ENCODE data around the gene ORM1. TPM values are rescaled to one million over a fixed set of nuclear protein-coding genes. Genes with fewer than 3 reads are reported as not detected.

The ORM1 gene
- total and polyA plus RNA-seq, 10 of the 15 experiments (the other 5 are each of a cell fraction or from before 2014, with no cell fraction given): 4.4 TPM; not detected in 9

- ATAC-seq (no peak), DNase-seq (ENCODE audit: low read depth, low spot score) (no peak), FAIRE-seq (no peak)
- no peak overlapping the region for H3K9ac ChIP-seq (ENCODE audit: control insufficient read depth, insufficient read depth, low read length)
- intact Hi-C loops (cut with micrococcal nuclease; ENCODE audit: unreplicated experiment) (no loop called here), in situ Hi-C loops (cut with MboI) (loop anchor here (25.0 kb wide), 1 partner anchor 209 kb away; the partner anchor contains the start of genes AMBP and KIF12)
- H3K79me2 ChIP-seq (ENCODE audit: control insufficient read depth, insufficient read depth, low read length): no peaks in the 10 kb centered on the region
- ChIA-PET SMC1A (ENCODE audit: uncharacterized antibody, unreplicated experiment) (no interaction called here), CTCF (no interaction called here), POLR2A (no interaction called here), RAD21 (ENCODE audit: unreplicated experiment) (no interaction called here)
- H3K27me3 ChIP-seq (replicated peaks in 1 of 2; ENCODE audit: control insufficient read depth in 2 of 2, insufficient read depth in 2 of 2, low read length in 1 of 2): peaks cover 0 to 3% of the 10 kb centered on the region in 2 experiments; a peak in 1 of 4 replicates
- H4K20me1 ChIP-seq (ENCODE audit: control insufficient read depth, insufficient read depth): no peaks in the 10 kb centered on the region
- no peak overlapping the region for H3K4me3 ChIP-seq
- TF ChIP-seq NR2F1 (conservative IDR thresholded peaks at IDR 0.05): no peak
- H3K4me1 ChIP-seq (ENCODE audit: control insufficient read depth, insufficient read depth, low read length): no peaks in the 10 kb centered on the region
- H3K27ac ChIP-seq (ENCODE audit: control insufficient read depth, insufficient read depth): no peak overlapping the region
- H3K36me3 ChIP-seq (ENCODE audit: control insufficient read depth in 2 of 2, insufficient read depth in 2 of 2, low read length in 1 of 2): no peaks in the 10 kb centered on the region
- WGBS (ENCODE audit: insufficient coverage, insufficient replicate concordance, low lambda C conversion rate, missing lambda C conversion rate): 78% methylated on average over 1 of the region's 1 CpG
- H3K9me3 ChIP-seq (replicated peaks; ENCODE audit: control insufficient read depth, insufficient read depth, low read length): no peaks in the 10 kb centered on the region
- H2AFZ ChIP-seq (ENCODE audit: control insufficient read depth, low read depth, low read length): no peak overlapping the region
- BruUV-seq (replicated peaks): no TSS peak
- no peak overlapping the region for H3K4me2 ChIP-seq (ENCODE audit: control insufficient read depth, insufficient read depth)
Measured at GRCh38 chr9:114296338-114296737, 26.6 kb upstream of the ORM1 start.

- no peaks in the 10 kb centered on the region for H3K36me3 ChIP-seq (ENCODE audit: control insufficient read depth in 2 of 2, insufficient read depth in 2 of 2, low read length in 1 of 2)
- 33% methylated on average over 15 of the region's 15 CpGs for WGBS (ENCODE audit: insufficient coverage, insufficient replicate concordance, low lambda C conversion rate, missing lambda C conversion rate)
- CTCF ChIA-PET: interaction anchor here (1.5 to 1.8 kb wide), 2 partner anchors 9 to 217 kb away, joined by 5 to 7 read pairs; no protein-coding TSS in a partner anchor
- no peak overlapping the region for H3K9ac ChIP-seq (ENCODE audit: control insufficient read depth, insufficient read depth, low read length)
- RAD21 ChIA-PET (ENCODE audit: unreplicated experiment): interaction anchor here (1.3 kb wide), 1 partner anchor 217 kb away, joined by 3 read pairs; no protein-coding TSS in a partner anchor
- in situ Hi-C loops (cut with MboI) (loop anchor here (25.0 kb wide), 1 partner anchor 212 kb away; the partner anchor contains the start of genes AMBP and KIF12), intact Hi-C loops (cut with micrococcal nuclease; ENCODE audit: unreplicated experiment) (no loop called here)
- DNase-seq (ENCODE audit: low read depth, low spot score): no peak
- H3K4me1 ChIP-seq (ENCODE audit: control insufficient read depth, insufficient read depth, low read length): no peaks in the 10 kb centered on the region
- H2AFZ ChIP-seq (ENCODE audit: control insufficient read depth, low read depth, low read length): no peak overlapping the region
- TF ChIP-seq TCF12 (IDR thresholded peaks at IDR 0.05; ENCODE audit: low read depth, low read length) (no peak), SUZ12 (IDR thresholded peaks at IDR 0.05; ENCODE audit: unreplicated experiment) (no peak)
- no peak overlapping the region for H3K4me2 ChIP-seq (ENCODE audit: control insufficient read depth, insufficient read depth)
- H3K27ac ChIP-seq (ENCODE audit: control insufficient read depth, insufficient read depth): no peak overlapping the region
- no peak overlapping the region for H3K4me3 ChIP-seq
- H3K79me2 ChIP-seq (ENCODE audit: control insufficient read depth, insufficient read depth, low read length): no peaks in the 10 kb centered on the region
- POLR2A ChIA-PET: no interaction called here
- 0 out of 2 replicates have a peak, but pooled peaks cover 3% of the 10 kb centered on the region for H4K20me1 ChIP-seq (ENCODE audit: control insufficient read depth, insufficient read depth)
- FAIRE-seq: no peak
- SMC1A ChIA-PET (ENCODE audit: uncharacterized antibody, unreplicated experiment): interaction anchor here (0.5 kb wide), 1 partner anchor 630 kb away, joined by 3 read pairs; no protein-coding TSS in a partner anchor
- H3K9me3 ChIP-seq (replicated peaks; ENCODE audit: control insufficient read depth, insufficient read depth, low read length): no peaks in the 10 kb centered on the region
- peaks cover 0 to 8% of the 10 kb centered on the region in 2 experiments; a peak in 2 of 4 replicates for H3K27me3 ChIP-seq (replicated peaks in 1 of 2; ENCODE audit: control insufficient read depth in 2 of 2, insufficient read depth in 2 of 2, low read length in 1 of 2)
- no TSS peak for BruUV-seq (replicated peaks)
- no peak for ATAC-seq
Measured at GRCh38 chr9:114299286-114300152, 23.4 kb upstream of the ORM1 start.

All from GM12878 (cell line).